OCI-LY1 (cell line): ENCODE measurements around the gene NPB.

Experiments
- EZH2 ChIP-seq: fragments of 200-600 bp; sonication (generic), shearing (Covaris generic); IDR thresholded peaks from 2 replicates; pipeline ENCODE4 v1.8.0; 2017; ENCODE audit warnings: borderline replicate concordance, mixed run types, mild to moderate bottlenecking, antibody characterized with exemption, low read length, moderate library complexity, mixed read lengths
- TF ChIP-seq, protein P1 (sequence below): fragments of 200-600 bp; sonication (generic), shearing (Covaris generic); IDR thresholded peaks from 2 replicates; pipeline ENCODE4 v1.5.1; 2017; ENCODE audit warnings: mild to moderate bottlenecking, antibody characterized with exemption, low read length, moderate library complexity, mixed read lengths

DNA sequence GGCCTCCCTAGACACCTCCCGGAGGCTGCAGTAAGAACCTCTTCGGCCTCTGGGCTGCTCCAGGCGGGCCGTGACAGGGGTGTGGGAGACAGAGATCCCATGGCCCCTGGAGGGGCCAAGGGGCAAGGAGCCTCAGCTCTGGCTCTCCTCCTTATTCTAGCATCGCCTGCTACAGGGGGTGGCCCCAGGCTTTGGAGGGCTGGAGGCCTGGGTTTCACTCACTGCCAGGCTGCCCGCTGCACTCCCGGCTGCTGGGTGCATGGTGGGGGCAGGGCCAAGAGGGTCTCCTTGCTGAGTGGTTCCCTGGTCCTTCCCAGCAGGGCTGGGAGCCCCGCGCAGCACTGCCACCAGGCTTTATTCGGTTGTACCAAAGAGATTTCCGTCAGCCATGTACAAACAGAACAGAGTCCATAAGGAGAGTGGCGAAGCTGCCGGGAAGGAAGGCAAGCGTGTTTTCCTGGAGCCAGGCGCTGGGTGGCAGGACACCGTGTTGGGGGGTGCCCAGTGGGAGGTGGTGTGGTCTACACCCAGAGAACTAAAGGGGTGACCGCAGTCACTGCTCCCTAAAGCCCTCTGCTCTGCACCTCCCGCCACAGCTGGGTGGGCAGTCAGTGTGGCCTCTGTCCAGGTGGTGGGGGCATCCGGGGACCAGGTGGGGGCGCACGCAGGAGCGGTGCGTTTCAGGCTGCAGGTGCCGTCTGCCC lies 2.0 kb downstream of the NPB start:
- TF ChIP-seq, protein P1, sequence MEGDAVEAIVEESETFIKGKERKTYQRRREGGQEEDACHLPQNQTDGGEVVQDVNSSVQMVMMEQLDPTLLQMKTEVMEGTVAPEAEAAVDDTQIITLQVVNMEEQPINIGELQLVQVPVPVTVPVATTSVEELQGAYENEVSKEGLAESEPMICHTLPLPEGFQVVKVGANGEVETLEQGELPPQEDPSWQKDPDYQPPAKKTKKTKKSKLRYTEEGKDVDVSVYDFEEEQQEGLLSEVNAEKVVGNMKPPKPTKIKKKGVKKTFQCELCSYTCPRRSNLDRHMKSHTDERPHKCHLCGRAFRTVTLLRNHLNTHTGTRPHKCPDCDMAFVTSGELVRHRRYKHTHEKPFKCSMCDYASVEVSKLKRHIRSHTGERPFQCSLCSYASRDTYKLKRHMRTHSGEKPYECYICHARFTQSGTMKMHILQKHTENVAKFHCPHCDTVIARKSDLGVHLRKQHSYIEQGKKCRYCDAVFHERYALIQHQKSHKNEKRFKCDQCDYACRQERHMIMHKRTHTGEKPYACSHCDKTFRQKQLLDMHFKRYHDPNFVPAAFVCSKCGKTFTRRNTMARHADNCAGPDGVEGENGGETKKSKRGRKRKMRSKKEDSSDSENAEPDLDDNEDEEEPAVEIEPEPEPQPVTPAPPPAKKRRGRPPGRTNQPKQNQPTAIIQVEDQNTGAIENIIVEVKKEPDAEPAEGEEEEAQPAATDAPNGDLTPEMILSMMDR, result no peak
- no peak for TF ChIP-seq EZH2
